Chondrocyte (in vitro differentiated cells): Measurements from ENCODE around the gene LGALS16. TPM values are rescaled to one million over a fixed set of nuclear protein-coding genes. Genes with fewer than 3 reads are reported as not detected.
"Not testable (repeated sequence)": the region's sequence is repeated elsewhere in the genome, so short reads cannot be mapped to it uniquely, and the experiment has no call there.

Experiments
- DNase-seq: peaks from one replicate; pipeline ENCODE4 v3.0.0; 2021; ENCODE audit warnings: mixed read lengths, low spot score
- H3K27ac Mint-ChIP-seq: one replicate; pipeline ENCODE4 v1.8.0; 2021; ENCODE audit warnings: mild to moderate bottlenecking, moderate library complexity, mixed read lengths; ENCODE audit not compliant: unreplicated experiment
- H3K27me3 Mint-ChIP-seq: 2 replicates; pipeline ENCODE4 v1.8.0; 2021; ENCODE audit warnings: low read depth, mixed read lengths
- H3K36me3 Mint-ChIP-seq: 2 replicates; pipeline ENCODE4 v1.8.0; 2021; ENCODE audit warnings: low read depth, mixed read lengths
- H3K4me1 Mint-ChIP-seq: 2 replicates; pipeline ENCODE4 v1.8.0; 2021; ENCODE audit warnings: low read depth, mild to moderate bottlenecking, mixed read lengths
- H3K4me3 Mint-ChIP-seq: one replicate; pipeline ENCODE4 v1.8.0; 2021; ENCODE audit warnings: mild to moderate bottlenecking, moderate library complexity, mixed read lengths; ENCODE audit not compliant: unreplicated experiment
- H3K9me3 Mint-ChIP-seq: 2 replicates; pipeline ENCODE4 v1.8.0; 2021; ENCODE audit warnings: low read depth, mixed read lengths
- CTCF ChIP-seq: fragments of 200-600 bp; sonication (generic); IDR thresholded peaks from 2 replicates; pipeline ENCODE4 v1.5.0; 2021; ENCODE audit warnings: antibody characterized with exemption, mild to moderate bottlenecking, moderate library complexity
- total RNA-seq: library from RNA; stranded (reverse); gene quantifications from 3 replicates; pipeline ENCODE4 v1.2.1, GENCODE V29; 2021

Gene LGALS16
- total RNA-seq, 1 donor from 2014 or later: not detected

GRCh38 chr19:39661565-39661964 is 5.9 kb downstream of the LGALS16 start:
- Mint-ChIP-seq H3K27me3 (peaks cover 5% of the 10 kb centered on the region), H3K36me3 (no peaks in the 10 kb centered on the region), H3K4me3 (no peak overlapping the region), H3K9me3 (no peaks in the 10 kb centered on the region), H3K4me1 (no peaks in the 10 kb centered on the region), H3K27ac (no peak overlapping the region)
- no peak for DNase-seq
- no peak for TF ChIP-seq CTCF

DNA sequence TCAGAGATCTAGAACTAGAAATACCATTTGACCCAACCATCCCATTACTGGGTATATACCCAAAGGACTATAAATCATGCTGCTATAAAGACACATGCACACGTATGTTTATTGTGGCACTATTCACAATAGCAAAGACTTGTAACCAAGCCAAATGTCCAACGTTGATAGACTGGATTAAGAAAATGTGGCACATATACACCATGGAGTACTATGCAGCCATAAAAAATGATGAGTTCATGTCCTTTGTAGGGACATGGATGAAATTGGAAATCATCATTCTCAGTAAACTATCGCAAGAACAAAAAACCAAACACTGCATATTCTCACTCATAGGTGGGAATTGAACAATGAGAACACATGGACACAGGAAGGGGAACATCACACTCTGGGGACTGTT is 14.1 kb downstream of the LGALS16 start:
- peaks cover 21% of the 10 kb centered on the region for H3K27me3 Mint-ChIP-seq

GRCh38 chr19:39670998-39671397 is 15.3 kb downstream of the LGALS16 start:
- Mint-ChIP-seq H3K4me3 (no peak overlapping the region), H3K9me3 (peaks cover 2% of the 10 kb centered on the region), H3K36me3 (no peaks in the 10 kb centered on the region), H3K27ac (no peak overlapping the region), H3K4me1 (no peaks in the 10 kb centered on the region), H3K27me3 (peaks cover 30% of the 10 kb centered on the region)
- TF ChIP-seq CTCF: no peak
- DNase-seq: no peak

More for the DNA sequence above, 14.1 kb downstream of the LGALS16 start:
- not testable (repeated sequence) for H3K9me3 Mint-ChIP-seq, H3K4me1 Mint-ChIP-seq, H3K4me3 Mint-ChIP-seq, H3K36me3 Mint-ChIP-seq, DNase-seq, H3K27ac Mint-ChIP-seq

GRCh38 chr19:39671739-39672363 is 16.1 kb downstream of the LGALS16 start:
- Mint-ChIP-seq H3K36me3 (no peaks in the 10 kb centered on the region), H3K27me3 (peaks cover 31% of the 10 kb centered on the region), H3K4me1 (no peaks in the 10 kb centered on the region)

DNA sequence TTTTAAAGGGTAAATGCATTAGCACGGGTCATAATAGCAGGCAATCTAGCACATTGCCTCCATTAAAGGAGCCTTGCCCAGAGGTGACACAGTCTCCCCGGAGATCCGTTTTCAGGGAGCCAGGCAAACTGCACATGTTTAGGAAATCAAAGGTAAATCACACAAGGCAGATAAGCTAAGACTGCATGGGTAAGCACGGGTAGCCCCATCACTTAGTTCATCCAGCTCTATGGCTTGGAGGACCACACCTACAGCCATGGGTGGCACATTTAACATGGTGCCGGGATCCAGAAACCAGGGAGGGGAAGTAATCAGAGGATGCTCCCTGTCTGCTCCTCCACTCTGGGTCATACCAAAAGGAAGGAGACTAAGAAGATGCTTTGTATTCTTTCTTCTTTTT is 16.8 kb downstream of the LGALS16 start:
- H3K27ac Mint-ChIP-seq: no peak overlapping the region
- H3K9me3 Mint-ChIP-seq: peaks cover 2% of the 10 kb centered on the region
- peaks cover 28% of the 10 kb centered on the region for H3K27me3 Mint-ChIP-seq
- no peak overlapping the region for H3K4me3 Mint-ChIP-seq
- no peaks in the 10 kb centered on the region for H3K36me3 Mint-ChIP-seq
- TF ChIP-seq CTCF: no peak
- DNase-seq: no peak
- no peaks in the 10 kb centered on the region for H3K4me1 Mint-ChIP-seq

More at GRCh38 chr19:39671739-39672363, 16.1 kb downstream of the LGALS16 start:
- peaks cover 2% of the 10 kb centered on the region for H3K9me3 Mint-ChIP-seq
- peak; percentile 81 for TF ChIP-seq CTCF
- H3K27ac Mint-ChIP-seq: no peak overlapping the region
- DNase-seq: no peak
- H3K4me3 Mint-ChIP-seq: no peak overlapping the region

DNA sequence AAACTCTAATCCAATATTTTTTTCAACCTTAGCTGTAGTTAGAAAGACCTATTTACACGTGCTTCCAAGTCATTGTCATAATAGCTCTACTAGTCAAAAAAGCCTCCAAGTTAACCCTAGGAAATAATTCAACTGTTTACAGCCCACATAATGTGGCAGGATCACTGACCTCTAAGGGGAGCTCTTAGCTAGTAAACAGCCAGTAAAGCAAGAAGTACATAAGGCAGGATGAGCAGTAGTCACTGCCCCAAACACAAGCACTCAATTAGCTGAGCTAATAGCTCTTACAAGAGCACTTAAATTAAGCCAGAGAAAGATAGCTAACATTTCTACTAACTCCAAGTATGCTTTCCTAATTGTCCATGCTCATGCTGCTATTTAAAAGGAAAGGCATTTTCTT is 18.1 kb downstream of the LGALS16 start:
- not testable (repeated sequence) for H3K4me3 Mint-ChIP-seq, H3K9me3 Mint-ChIP-seq, H3K27ac Mint-ChIP-seq, H3K4me1 Mint-ChIP-seq, DNase-seq, H3K36me3 Mint-ChIP-seq
- H3K27me3 Mint-ChIP-seq: peaks cover 28% of the 10 kb centered on the region
